Measurements from ENCODE around the gene SLC26A1.

Gene SLC26A1

DNA sequence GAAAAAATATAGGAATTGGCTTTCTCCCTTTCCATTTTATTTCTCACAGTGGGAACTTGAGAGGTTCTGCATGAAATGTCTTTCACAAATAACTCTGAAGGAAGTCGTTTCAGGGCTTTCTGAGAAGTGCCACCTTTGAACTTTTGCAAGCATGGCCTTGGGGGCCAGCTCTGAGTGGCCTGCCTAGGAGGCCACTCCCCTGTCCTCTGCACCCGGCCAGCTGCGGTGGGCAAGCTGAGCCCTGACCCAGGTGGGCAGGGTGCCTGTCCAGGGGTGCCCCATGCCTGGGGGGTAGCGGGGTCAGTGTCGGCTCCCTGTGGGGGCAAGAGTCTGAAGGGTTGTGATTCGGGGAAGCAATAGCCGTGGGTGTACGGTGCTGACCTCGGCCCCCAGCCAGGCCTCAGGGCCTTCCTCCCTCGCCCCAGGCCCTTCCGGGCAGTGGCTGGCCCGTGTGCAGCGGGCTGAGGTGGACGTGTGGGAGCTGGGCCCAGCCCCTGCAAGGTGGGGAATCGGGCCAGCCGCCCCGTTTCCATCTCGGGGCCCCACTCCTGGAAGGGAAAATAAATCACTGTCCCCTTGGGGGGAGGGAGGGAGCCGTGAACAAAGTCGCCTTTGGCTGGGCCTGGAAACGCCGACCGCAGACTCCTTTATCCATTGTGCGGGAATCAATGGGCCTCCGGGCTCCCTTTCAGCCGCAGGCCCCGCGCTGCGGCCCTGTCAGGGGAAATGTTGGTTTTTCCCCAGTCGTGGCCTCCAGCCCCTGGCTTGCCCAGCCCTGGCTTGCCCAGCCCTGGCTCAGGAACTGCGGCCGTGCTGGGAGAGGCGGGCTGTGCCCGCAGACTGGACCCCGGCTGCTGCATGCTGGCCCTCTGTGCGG lies 21.3 kb upstream of the SLC26A1 start:
- no peak overlapping the region for H3K27ac ChIP-seq
- H3K36me3 ChIP-seq: no peaks in the 10 kb centered on the region

DNA sequence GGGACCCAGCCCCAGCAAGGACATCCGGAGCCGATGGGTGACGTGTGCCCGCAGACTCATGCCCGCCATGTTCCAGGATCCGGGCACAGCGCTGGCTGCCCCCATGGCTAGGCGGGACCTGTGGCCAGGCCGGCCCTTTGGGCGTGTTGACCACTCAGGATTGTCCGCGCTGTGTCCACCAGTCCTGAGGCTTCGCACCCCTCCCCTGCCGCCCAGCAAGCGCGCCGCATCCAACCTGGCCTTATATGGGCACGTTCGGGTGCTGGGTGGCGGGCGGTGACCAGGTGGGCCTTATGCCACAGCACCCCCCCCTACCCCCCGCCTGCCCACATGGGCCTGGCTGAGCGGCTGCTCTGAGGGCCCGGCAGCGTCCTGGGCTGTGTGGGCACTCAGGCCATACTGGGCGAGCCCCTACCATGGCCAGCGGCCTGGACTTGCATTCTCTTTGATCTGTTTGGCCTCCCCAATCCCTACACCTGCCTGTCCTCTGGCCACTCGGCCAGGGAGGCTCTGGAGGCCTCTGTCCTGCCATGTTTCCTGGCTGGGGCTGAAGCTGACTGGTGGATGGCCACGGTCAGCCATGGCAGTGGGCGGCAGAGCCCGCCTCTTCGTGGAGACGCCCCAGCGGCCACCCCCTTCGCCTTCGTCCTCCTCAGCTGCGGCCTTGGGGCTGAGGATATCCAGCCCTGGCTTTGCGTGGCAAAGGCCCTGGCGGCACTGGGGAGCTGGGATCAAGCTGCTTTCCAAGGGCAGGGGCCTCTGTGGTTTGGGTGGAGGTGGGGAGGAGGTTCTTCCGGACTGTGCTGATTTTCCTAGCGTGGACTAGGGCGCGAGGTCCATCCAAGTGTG lies 20.2 kb upstream of the SLC26A1 start:
- Histone ChIP-seq H3K9me3 (no peaks in the 10 kb centered on the region), H3K36me3 (no peaks in the 10 kb centered on the region), H3K27ac (no peak overlapping the region), H3K27me3 (peaks cover 65% of the 10 kb centered on the region), H3K4me3 (ENCODE audit: low read depth in 1 of 2, low read length in 1 of 2) (no peak overlapping the region), H3K4me1 (ENCODE audit: control insufficient read depth in 1 of 2, insufficient read depth in 1 of 2, low read depth in 1 of 2, low read length in 1 of 2) (peaks cover 20 to 30% of the 10 kb centered on the region in 2 experiments)
- TF ChIP-seq, protein P1, sequence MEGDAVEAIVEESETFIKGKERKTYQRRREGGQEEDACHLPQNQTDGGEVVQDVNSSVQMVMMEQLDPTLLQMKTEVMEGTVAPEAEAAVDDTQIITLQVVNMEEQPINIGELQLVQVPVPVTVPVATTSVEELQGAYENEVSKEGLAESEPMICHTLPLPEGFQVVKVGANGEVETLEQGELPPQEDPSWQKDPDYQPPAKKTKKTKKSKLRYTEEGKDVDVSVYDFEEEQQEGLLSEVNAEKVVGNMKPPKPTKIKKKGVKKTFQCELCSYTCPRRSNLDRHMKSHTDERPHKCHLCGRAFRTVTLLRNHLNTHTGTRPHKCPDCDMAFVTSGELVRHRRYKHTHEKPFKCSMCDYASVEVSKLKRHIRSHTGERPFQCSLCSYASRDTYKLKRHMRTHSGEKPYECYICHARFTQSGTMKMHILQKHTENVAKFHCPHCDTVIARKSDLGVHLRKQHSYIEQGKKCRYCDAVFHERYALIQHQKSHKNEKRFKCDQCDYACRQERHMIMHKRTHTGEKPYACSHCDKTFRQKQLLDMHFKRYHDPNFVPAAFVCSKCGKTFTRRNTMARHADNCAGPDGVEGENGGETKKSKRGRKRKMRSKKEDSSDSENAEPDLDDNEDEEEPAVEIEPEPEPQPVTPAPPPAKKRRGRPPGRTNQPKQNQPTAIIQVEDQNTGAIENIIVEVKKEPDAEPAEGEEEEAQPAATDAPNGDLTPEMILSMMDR (IDR thresholded peaks at IDR 0.05): no peak

More for the DNA sequence above, 21.3 kb upstream of the SLC26A1 start:
- H3K9me3 ChIP-seq: no peaks in the 10 kb centered on the region
- H3K4me1 ChIP-seq (ENCODE audit: control insufficient read depth in 1 of 2, insufficient read depth in 1 of 2, low read depth in 1 of 2, low read length in 1 of 2): peaks cover 12 to 21% of the 10 kb centered on the region in 2 experiments
- TF ChIP-seq, protein P1 (IDR thresholded peaks at IDR 0.05): no peak
- no peak overlapping the region for H3K4me3 ChIP-seq (ENCODE audit: low read depth in 1 of 2, low read length in 1 of 2)
- H3K27me3 ChIP-seq: peaks cover 55% of the 10 kb centered on the region

DNA sequence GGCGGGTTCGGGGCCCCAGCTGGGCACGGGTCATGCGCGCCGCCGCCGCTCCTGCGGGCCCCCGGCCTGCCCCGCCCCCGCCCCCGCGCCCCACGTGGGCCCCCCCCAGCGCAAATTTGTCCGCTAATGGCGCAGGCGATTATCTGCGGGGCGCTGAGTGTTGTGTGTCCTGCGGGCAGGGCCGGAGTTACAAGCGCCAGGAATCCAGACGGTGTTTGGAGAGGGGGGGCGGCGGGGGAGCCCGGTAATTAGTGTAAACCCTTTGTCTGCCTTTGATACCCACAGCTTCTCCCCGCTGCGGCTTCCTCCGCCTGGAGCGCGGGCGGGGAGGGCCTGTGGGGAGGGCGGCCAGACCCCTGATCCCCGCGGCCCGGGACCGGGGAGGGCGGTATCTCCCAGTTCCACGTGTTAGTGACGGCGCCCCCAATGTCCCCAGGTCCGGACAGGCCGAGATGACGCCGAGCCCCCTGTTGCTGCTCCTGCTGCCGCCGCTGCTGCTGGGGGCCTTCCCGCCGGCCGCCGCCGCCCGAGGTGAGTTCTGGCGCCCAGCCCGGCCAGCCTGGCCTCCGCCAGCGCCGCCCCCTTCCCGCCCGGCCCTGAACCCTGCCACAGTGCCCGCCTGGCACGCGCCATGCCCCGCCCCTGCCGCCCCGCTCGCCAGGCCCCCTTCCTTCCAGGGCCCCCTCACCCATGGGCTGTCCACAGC lies 19.0 kb upstream of the SLC26A1 start:
- H3K9me3 ChIP-seq: no peaks in the 10 kb centered on the region
- H3K27me3 ChIP-seq: peaks cover 77% of the 10 kb centered on the region
- peaks cover 21 to 31% of the 10 kb centered on the region in 2 experiments for H3K4me1 ChIP-seq (ENCODE audit: control insufficient read depth in 1 of 2, insufficient read depth in 1 of 2, low read depth in 1 of 2, low read length in 1 of 2)
- H3K4me3 ChIP-seq (ENCODE audit: low read depth in 1 of 2, low read length in 1 of 2): no peak overlapping the region
- TF ChIP-seq, protein P1 (IDR thresholded peaks at IDR 0.05): no peak
- H3K36me3 ChIP-seq: no peaks in the 10 kb centered on the region
- no peak overlapping the region for H3K27ac ChIP-seq

DNA sequence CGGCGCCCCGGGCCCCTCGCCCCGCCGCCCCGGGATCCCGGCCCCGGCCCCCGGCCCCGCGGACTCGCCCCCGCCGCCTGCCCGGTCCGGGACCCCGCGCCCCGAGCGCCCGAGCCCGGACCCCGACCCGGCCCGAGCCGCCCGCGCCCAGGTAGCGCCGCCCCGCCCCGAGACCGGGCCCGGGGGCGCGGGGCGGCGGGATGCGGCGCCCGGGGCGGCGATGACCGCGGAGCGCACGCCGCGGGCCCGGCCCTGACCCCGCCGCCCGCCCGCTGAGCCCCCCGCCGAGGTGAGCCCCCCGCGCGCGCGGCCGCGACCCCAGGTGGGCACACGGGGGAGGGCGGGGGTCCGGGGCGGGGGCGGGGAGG lies 18.4 kb upstream of the SLC26A1 start:
- TF ChIP-seq, protein P1 (IDR thresholded peaks at IDR 0.05): no peak
- no peaks in the 10 kb centered on the region for H3K36me3 ChIP-seq
- H3K9me3 ChIP-seq: no peaks in the 10 kb centered on the region
- H3K27me3 ChIP-seq: peaks cover 83% of the 10 kb centered on the region
- H3K27ac ChIP-seq: no peak overlapping the region
- H3K4me3 ChIP-seq (ENCODE audit: low read depth in 1 of 2, low read length in 1 of 2): peak overlapping the region in 1 of 2 experiments; percentile 70
- peaks cover 21 to 31% of the 10 kb centered on the region in 2 experiments for H3K4me1 ChIP-seq (ENCODE audit: control insufficient read depth in 1 of 2, insufficient read depth in 1 of 2, low read depth in 1 of 2, low read length in 1 of 2)

DNA sequence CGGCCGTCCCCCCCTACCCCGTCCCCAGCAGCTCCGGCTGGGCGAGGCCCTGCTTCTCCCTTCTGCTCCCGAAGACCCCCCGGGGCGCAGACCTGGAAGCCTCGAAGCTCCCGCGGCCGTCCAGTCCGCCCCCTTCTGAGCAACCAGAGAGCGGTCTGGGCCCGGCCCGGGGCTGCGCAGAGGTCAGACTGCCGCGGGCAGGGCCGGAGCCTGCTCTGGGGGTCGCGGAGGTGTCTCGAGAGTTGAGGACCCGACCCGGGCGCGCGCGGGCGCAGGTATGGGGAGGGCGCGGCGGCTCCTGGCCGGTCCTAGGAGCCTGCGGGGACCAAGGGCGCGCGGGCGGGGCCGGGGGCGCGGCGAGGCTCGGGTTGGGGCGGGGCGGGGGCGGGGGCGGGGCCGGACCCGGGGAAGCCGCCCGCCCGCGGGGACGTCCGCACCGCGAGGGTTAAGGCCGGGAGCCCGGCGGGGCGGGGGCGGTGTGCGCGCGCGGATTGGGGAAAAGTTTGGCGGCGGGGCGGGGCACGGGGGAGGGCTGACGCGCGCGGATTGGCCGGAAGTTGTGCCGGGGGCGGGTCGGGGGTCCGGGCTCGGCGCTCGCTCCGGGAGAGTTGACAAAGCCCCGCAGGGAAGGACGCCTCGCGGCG lies 17.9 kb upstream of the SLC26A1 start, which contains the start of gene FGFRL1:
Gene FGFRL1 (plus strand): TSS at position 605 of the 644 bp plus-strand sequence. CDS start 860 bp downstream, outside the sequence.
- H3K36me3 ChIP-seq: no peaks in the 10 kb centered on the region
- H3K4me3 ChIP-seq (ENCODE audit: low read depth in 1 of 2, low read length in 1 of 2): peak within 1 kb of the TSS; percentile 68 to 70
- TF ChIP-seq, protein P1 (IDR thresholded peaks at IDR 0.05): no peak
- H3K27me3 ChIP-seq: peaks cover 88% of the 10 kb centered on the region
- no peaks in the 10 kb centered on the region for H3K9me3 ChIP-seq
- H3K27ac ChIP-seq: peak within 1 kb of the TSS; percentile 41
- H3K4me1 ChIP-seq (ENCODE audit: control insufficient read depth in 1 of 2, insufficient read depth in 1 of 2, low read depth in 1 of 2, low read length in 1 of 2): peaks cover 21 to 31% of the 10 kb centered on the region in 2 experiments
